NCI-H2227 treated with DMSO at 0.1 percent for 48 hours (cell line): ENCODE data around the gene SHOX.
"Not testable (repeated sequence)": the region's sequence is repeated elsewhere in the genome, so short reads cannot be mapped to it uniquely, and the experiment has no call there.

Experiments
- DNase-seq: peaks from one replicate; lab custom pipeline; 2025; lab: John Stamatoyannopoulos, UW

SHOX gene

GRCh38 chrX:621705-622503, 8.7 kb upstream of the SHOX start:
- DNase-seq, result no peak

GRCh38 chrX:622802-623201, 7.8 kb upstream of the SHOX start:
- DNase-seq, result not testable (repeated sequence)

GRCh38 chrX:623268-623598, 7.4 kb upstream of the SHOX start:
- DNase-seq, result no peak

- no peak for DNase-seq
These were observed 6.8 kb upstream of the SHOX start for GRCh38 chrX:623599-624315.

- DNase-seq, result no peak
These were observed 5.4 kb upstream of the SHOX start for GRCh38 chrX:625137-625691.

- not testable (repeated sequence) for DNase-seq
These were observed 4.5 kb upstream of the SHOX start for GRCh38 chrX:626047-626446.

- no peak for DNase-seq
These were observed 3.7 kb upstream of the SHOX start for GRCh38 chrX:626745-627509.

GRCh38 chrX:627510-627981, 3.0 kb upstream of the SHOX start:
- no peak for DNase-seq

- DNase-seq, result no peak
These were observed 2.6 kb upstream of the SHOX start for GRCh38 chrX:627995-628394.

GRCh38 chrX:629230-630006, 1.2 kb upstream of the SHOX start:
- DNase-seq, result no peak

- no peak for DNase-seq
These were observed 482 bp upstream of the SHOX start for GRCh38 chrX:630007-630611.

GRCh38 chrX:631802-632365, 1.3 kb downstream of the SHOX start:
- DNase-seq, result no peak

GRCh38 chrX:632366-633042, 1.9 kb downstream of the SHOX start:
- DNase-seq, result no peak

GRCh38 chrX:633043-633984, 2.7 kb downstream of the SHOX start:
- no peak for DNase-seq

- no peak for DNase-seq
These were observed 3.7 kb downstream of the SHOX start for GRCh38 chrX:633985-634958.

GRCh38 chrX:635428-636090, 5.0 kb downstream of the SHOX start:
- DNase-seq, result no peak

- DNase-seq, result no peak
These were observed 6.5 kb downstream of the SHOX start for GRCh38 chrX:636981-637659.
